Astrocyte (in vitro differentiated cells and primary cell): ENCODE results near the gene NBEA. TPM values are rescaled to one million over a fixed set of nuclear protein-coding genes. Genes with fewer than 3 reads are reported as not detected.

Experiments used
- DNase-seq: peaks from one replicate; pipeline ENCODE4 v3.0.0-alpha.2; 2010; ENCODE audit warnings: low read depth
- FAIRE-seq: peaks from 2 replicates; lab custom pipeline; 2011; peaks lifted over from hg19 to GRCh38; lab: Jason Lieb, UNC
- H2AFZ ChIP-seq: 2 replicates; pipeline ENCODE4 v1.6.0; 2012; ENCODE audit warnings: low read depth, low read length, inconsistent platforms
- H3K27ac ChIP-seq: 2 replicates; pipeline ENCODE4 v1.5.1; 2011; ENCODE audit warnings: low read depth, low read length, inconsistent platforms
- H3K27me3 ChIP-seq: 2 replicates; pipeline ENCODE4 v1.6.0; 2011; ENCODE audit warnings: low read length, inconsistent platforms; ENCODE audit not compliant: insufficient read depth
- H3K36me3 ChIP-seq: 2 replicates; pipeline ENCODE4 v1.5.1; 2011; ENCODE audit warnings: low read length, inconsistent platforms; ENCODE audit not compliant: insufficient read depth
- H3K4me1 ChIP-seq: 2 replicates; pipeline ENCODE4 v1.5.1; 2011; ENCODE audit warnings: low read length, inconsistent platforms; ENCODE audit not compliant: insufficient read depth
- H3K4me2 ChIP-seq: 2 replicates; pipeline ENCODE4 v1.6.0; 2012; ENCODE audit warnings: low read length, inconsistent platforms
- H3K4me3 ChIP-seq: 2 replicates; pipeline ENCODE4 v1.5.1; 2011; ENCODE audit warnings: low read depth, mild to moderate bottlenecking, low read length, inconsistent platforms; ENCODE audit not compliant: insufficient read depth
- H3K79me2 ChIP-seq: 2 replicates; pipeline ENCODE4 v1.6.0; 2012; ENCODE audit warnings: mild to moderate bottlenecking, low read length, inconsistent platforms; ENCODE audit not compliant: insufficient read depth
- H3K9ac ChIP-seq: 2 replicates; pipeline ENCODE4 v1.6.0; 2012; ENCODE audit warnings: mild to moderate bottlenecking, low read length, inconsistent platforms
- H3K9me3 ChIP-seq: 2 replicates; pipeline ENCODE4 v1.5.1; 2012; ENCODE audit warnings: low read depth, mild to moderate bottlenecking, low read length, inconsistent platforms; ENCODE audit not compliant: insufficient read depth
- H4K20me1 ChIP-seq: 2 replicates; pipeline ENCODE4 v1.6.0; 2012; ENCODE audit warnings: low read length, inconsistent platforms; ENCODE audit not compliant: insufficient read depth
- H3K27ac Mint-ChIP-seq: one replicate; pipeline ENCODE4 v1.8.0; 2021; ENCODE audit warnings: mild to moderate bottlenecking, mixed read lengths; ENCODE audit not compliant: unreplicated experiment
- H3K27me3 Mint-ChIP-seq: one replicate; pipeline ENCODE4 v1.8.0; 2021; ENCODE audit warnings: low read depth, mixed read lengths; ENCODE audit not compliant: unreplicated experiment
- H3K36me3 Mint-ChIP-seq: one replicate; pipeline ENCODE4 v1.8.0; 2021; ENCODE audit warnings: low read depth, mixed read lengths; ENCODE audit not compliant: unreplicated experiment
- H3K4me1 Mint-ChIP-seq: one replicate; pipeline ENCODE4 v1.8.0; 2021; ENCODE audit warnings: low read depth, mixed read lengths; ENCODE audit not compliant: unreplicated experiment
- H3K4me3 Mint-ChIP-seq: one replicate; pipeline ENCODE4 v1.8.0; 2021; ENCODE audit warnings: mild to moderate bottlenecking, moderate library complexity, mixed read lengths; ENCODE audit not compliant: unreplicated experiment
- H3K9me3 Mint-ChIP-seq: one replicate; pipeline ENCODE4 v1.8.0; 2021; ENCODE audit warnings: mild to moderate bottlenecking, mixed read lengths; ENCODE audit not compliant: unreplicated experiment
- EZH2 ChIP-seq: IDR thresholded peaks from 2 replicates; pipeline ENCODE4 v1.6.1; 2012; ENCODE audit warnings: mild to moderate bottlenecking, low read length, inconsistent platforms; ENCODE audit not compliant: insufficient read depth
- total RNA-seq: library from RNA; stranded (reverse); gene quantifications from 2 replicates; pipeline ENCODE4 v1.2.1, GENCODE V29; 2021
- TF ChIP-seq, protein P1 (sequence below): IDR thresholded peaks from 2 replicates; pipeline ENCODE4 v1.5.1; 2011; ENCODE audit warnings: low read depth, mild to moderate bottlenecking, inconsistent platforms, low read length, moderate library complexity; ENCODE audit not compliant: insufficient read depth

The NBEA gene
- total RNA-seq, 1 donor from 2014 or later = 7.8 TPM

DNA sequence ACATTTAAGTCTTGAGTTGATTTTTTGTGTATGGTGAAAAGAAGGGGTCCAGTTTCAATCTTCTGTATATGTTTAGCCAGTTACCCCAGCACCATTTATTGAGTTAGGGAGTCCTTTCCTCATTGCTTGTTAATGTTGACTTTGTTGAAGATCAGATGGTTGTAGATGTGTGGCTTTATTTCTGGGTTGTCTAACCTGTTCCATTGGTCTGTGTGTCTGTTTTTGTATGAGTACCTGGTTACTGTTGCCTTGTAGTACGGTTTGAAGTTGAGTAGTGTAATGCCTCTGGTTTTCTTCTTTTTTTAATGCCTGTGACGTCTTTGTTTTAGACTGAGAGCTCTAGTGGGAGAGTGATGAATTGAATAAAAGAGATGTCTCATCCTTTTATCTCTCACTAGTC, 83.2 kb downstream of the NBEA start:
- H3K4me3 Mint-ChIP-seq = no peak overlapping the region
- Histone ChIP-seq H3K4me2 (no peak overlapping the region), H2AFZ (no peak overlapping the region), H3K9me3 (no peaks in the 10 kb centered on the region), H3K4me1 (no peaks in the 10 kb centered on the region), H3K36me3 (no peaks in the 10 kb centered on the region), H4K20me1 (no peaks in the 10 kb centered on the region), H3K79me2 (no peaks in the 10 kb centered on the region), H3K27me3 (no peaks in the 10 kb centered on the region), H3K9ac (no peak overlapping the region), H3K27ac (no peak overlapping the region), H3K4me3 (no peak overlapping the region)
- TF ChIP-seq EZH2 = no peak
- TF ChIP-seq, protein P1, sequence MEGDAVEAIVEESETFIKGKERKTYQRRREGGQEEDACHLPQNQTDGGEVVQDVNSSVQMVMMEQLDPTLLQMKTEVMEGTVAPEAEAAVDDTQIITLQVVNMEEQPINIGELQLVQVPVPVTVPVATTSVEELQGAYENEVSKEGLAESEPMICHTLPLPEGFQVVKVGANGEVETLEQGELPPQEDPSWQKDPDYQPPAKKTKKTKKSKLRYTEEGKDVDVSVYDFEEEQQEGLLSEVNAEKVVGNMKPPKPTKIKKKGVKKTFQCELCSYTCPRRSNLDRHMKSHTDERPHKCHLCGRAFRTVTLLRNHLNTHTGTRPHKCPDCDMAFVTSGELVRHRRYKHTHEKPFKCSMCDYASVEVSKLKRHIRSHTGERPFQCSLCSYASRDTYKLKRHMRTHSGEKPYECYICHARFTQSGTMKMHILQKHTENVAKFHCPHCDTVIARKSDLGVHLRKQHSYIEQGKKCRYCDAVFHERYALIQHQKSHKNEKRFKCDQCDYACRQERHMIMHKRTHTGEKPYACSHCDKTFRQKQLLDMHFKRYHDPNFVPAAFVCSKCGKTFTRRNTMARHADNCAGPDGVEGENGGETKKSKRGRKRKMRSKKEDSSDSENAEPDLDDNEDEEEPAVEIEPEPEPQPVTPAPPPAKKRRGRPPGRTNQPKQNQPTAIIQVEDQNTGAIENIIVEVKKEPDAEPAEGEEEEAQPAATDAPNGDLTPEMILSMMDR = no peak
- no peaks in the 10 kb centered on the region for H3K4me1 Mint-ChIP-seq
- no peaks in the 10 kb centered on the region for H3K27me3 Mint-ChIP-seq
- FAIRE-seq (no peak), DNase-seq (no peak)
- no peaks in the 10 kb centered on the region for H3K9me3 Mint-ChIP-seq
- no peaks in the 10 kb centered on the region for H3K36me3 Mint-ChIP-seq
- H3K27ac Mint-ChIP-seq = no peak overlapping the region

DNA sequence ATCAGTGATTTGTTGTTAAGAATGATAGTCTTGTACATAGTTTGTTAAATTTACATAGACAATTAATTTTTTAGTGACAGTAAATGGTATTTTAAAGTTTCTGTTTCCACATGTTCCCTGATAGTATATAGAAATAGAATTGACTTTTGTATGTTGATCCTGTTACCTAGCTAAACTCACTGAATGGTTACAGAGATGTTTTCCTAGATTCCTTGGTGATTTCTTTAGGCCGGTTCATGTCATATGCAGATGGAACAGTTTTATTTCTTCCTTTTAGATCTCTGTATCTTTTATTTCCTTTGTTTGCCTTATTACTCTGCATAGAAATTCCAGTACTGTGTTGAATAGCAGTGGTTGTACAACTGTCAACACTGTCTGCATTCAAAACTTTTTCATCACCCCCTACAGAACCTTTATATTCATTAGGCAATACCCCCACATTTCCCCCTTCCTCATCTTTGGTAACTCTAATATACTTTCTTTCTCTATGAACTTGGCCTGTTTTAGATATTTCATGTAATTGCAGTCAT, 86.3 kb downstream of the NBEA start:
- no peak for FAIRE-seq
- Mint-ChIP-seq H3K27me3 (no peaks in the 10 kb centered on the region), H3K4me3 (no peak overlapping the region), H3K9me3 (peaks cover 7% of the 10 kb centered on the region), H3K4me1 (no peaks in the 10 kb centered on the region), H3K36me3 (no peaks in the 10 kb centered on the region), H3K27ac (no peak overlapping the region)
- Histone ChIP-seq H4K20me1 (no peaks in the 10 kb centered on the region), H2AFZ (no peak overlapping the region), H3K27ac (no peak overlapping the region), H3K27me3 (no peaks in the 10 kb centered on the region), H3K4me2 (no peak overlapping the region), H3K4me1 (no peaks in the 10 kb centered on the region), H3K9me3 (no peaks in the 10 kb centered on the region), H3K79me2 (no peaks in the 10 kb centered on the region), H3K4me3 (no peak overlapping the region), H3K9ac (no peak overlapping the region), H3K36me3 (no peaks in the 10 kb centered on the region)
- TF ChIP-seq, protein P1 = no peak
- TF ChIP-seq EZH2 = no peak
- DNase-seq = no peak

DNA sequence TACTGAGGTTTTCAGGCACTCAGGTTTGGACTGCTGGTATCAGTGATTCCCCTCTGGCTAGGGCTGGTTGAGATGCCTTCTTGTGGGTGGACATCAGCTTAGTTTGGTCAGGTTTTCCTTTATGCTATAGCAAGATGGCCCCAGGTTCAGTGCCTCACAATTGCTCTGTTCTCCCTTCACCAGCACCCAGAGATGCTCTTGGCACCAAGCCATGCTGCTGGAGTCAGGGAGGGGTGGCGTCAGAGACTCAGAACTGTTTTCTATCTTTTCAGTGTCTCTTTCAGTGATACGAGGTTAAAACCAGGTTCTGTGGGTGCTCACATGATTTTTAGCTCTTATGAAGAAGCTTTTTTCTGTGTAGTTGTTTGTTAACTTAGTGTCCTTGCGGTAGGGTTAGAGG, 96.9 kb downstream of the NBEA start:
- no peak overlapping the region for H3K27ac ChIP-seq
- H3K4me1 ChIP-seq = no peaks in the 10 kb centered on the region
- H3K4me1 Mint-ChIP-seq = no peaks in the 10 kb centered on the region
- TF ChIP-seq, protein P1 = no peak
- TF ChIP-seq EZH2 = no peak
- H3K27me3 Mint-ChIP-seq = no peaks in the 10 kb centered on the region
- FAIRE-seq = no peak
- no peak for DNase-seq
- no peak overlapping the region for H2AFZ ChIP-seq
- H3K4me3 ChIP-seq = no peak overlapping the region
- H3K27me3 ChIP-seq = no peaks in the 10 kb centered on the region
- H3K9me3 ChIP-seq = no peaks in the 10 kb centered on the region
- H3K36me3 Mint-ChIP-seq = no peaks in the 10 kb centered on the region
- H3K27ac Mint-ChIP-seq = no peak overlapping the region
- H3K4me2 ChIP-seq = no peak overlapping the region
- no peaks in the 10 kb centered on the region for H3K36me3 ChIP-seq
- no peaks in the 10 kb centered on the region for H3K79me2 ChIP-seq
- H4K20me1 ChIP-seq = no peaks in the 10 kb centered on the region
- no peak overlapping the region for H3K9ac ChIP-seq
- no peak overlapping the region for H3K4me3 Mint-ChIP-seq
- no peaks in the 10 kb centered on the region for H3K9me3 Mint-ChIP-seq
